ENCODE results near the gene LRP6. TPM values are rescaled to one million over a fixed set of nuclear protein-coding genes. Genes with fewer than 3 reads are reported as not detected.
A peak's percentile ranks its signal among the peaks of the same experiment; 100 is the strongest.

LRP6 gene
- total RNA-seq, 1 experiment from 2014 or later = 62.4 TPM

DNA sequence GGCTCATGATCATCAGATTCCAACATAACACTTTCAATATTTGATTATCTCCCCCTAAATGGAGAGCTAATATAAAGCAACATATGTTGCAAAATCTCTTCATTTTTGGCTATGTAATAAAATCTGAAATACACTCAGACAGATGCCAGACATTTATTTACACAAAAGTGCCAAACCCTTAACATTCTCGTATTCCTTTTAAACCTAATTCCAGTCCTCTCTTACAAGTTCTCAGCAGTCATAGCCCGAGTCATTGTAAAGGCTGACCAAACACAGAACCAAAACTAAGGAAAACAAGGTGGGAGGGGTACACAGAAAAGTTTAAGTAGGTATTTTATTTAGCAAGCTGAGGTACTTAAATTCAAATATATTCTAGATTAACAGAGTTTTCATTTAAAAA, 81.4 kb downstream of the LRP6 start:
- peak overlapping the region in 1 of 3 experiments; percentile 22; a peak in 2 of 7 replicates for H3K27ac Mint-ChIP-seq
- Histone ChIP-seq H2AFZ (ENCODE audit: low read length) (no peak overlapping the region), H3K56ac (ENCODE audit: insufficient read length, low read depth, low read length) (no peak overlapping the region), H3K9me3 (ENCODE audit: control insufficient read depth, low read depth, low read length) (no peaks in the 10 kb centered on the region), H3K23me2 (ENCODE audit: insufficient read length, low read depth, low read length, poor library complexity, severe bottlenecking) (no peaks in the 10 kb centered on the region), H3K27me3 (ENCODE audit: insufficient read depth, low read length) (no peaks in the 10 kb centered on the region), H2BK120ac (ENCODE audit: low read depth, low read length, poor library complexity, severe bottlenecking) (no peak overlapping the region), H3K4me2 (ENCODE audit: insufficient read depth, insufficient read length, low read length) (no peak overlapping the region), H3K79me2 (ENCODE audit: insufficient read depth, low read length) (no peaks in the 10 kb centered on the region; the same call in 1 of the 2 replicates), H3K4ac (ENCODE audit: low read depth, low read length) (no peak overlapping the region), H3K27ac (ENCODE audit: insufficient read length, low read depth, low read length) (no peak overlapping the region), H3T11ph (ENCODE audit: low read length) (no peak overlapping the region), H3K23ac (ENCODE audit: insufficient read length, low read depth, low read length) (no peak overlapping the region), H4K20me1 (ENCODE audit: control insufficient read depth, insufficient read depth, insufficient read length) (no peaks in the 10 kb centered on the region), H3K4me1 (ENCODE audit: insufficient read depth, low read length) (no peaks in the 10 kb centered on the region), H2BK12ac (ENCODE audit: insufficient read length, low read depth, low read length) (no peak overlapping the region), H2BK5ac (ENCODE audit: insufficient read length, low read length) (no peak overlapping the region), H3K14ac (ENCODE audit: insufficient read depth, low read length) (no peak overlapping the region), H4K5ac (ENCODE audit: insufficient read length, low read depth, low read length) (no peak overlapping the region), H2AK5ac (ENCODE audit: insufficient read length, low read length) (no peak overlapping the region), H4K91ac (ENCODE audit: insufficient read length, low read depth, low read length) (no peak overlapping the region), H3K79me1 (ENCODE audit: insufficient read depth, low read depth, low read length, poor library complexity, severe bottlenecking) (no peaks in the 10 kb centered on the region), H3K9ac (ENCODE audit: extremely low read depth, insufficient read length, low read length) (no peak overlapping the region), H2BK15ac (ENCODE audit: low read depth, low read length) (no peak overlapping the region), H2BK20ac (ENCODE audit: low read depth, low read length, poor library complexity, severe bottlenecking) (no peak overlapping the region), H3K18ac (ENCODE audit: insufficient read length, low read depth, low read length) (no peak overlapping the region), H4K8ac (replicated peaks; ENCODE audit: insufficient read length, low read depth, low read length) (no peak overlapping the region)
- DNase-seq = no peak
- TF ChIP-seq, protein P1, sequence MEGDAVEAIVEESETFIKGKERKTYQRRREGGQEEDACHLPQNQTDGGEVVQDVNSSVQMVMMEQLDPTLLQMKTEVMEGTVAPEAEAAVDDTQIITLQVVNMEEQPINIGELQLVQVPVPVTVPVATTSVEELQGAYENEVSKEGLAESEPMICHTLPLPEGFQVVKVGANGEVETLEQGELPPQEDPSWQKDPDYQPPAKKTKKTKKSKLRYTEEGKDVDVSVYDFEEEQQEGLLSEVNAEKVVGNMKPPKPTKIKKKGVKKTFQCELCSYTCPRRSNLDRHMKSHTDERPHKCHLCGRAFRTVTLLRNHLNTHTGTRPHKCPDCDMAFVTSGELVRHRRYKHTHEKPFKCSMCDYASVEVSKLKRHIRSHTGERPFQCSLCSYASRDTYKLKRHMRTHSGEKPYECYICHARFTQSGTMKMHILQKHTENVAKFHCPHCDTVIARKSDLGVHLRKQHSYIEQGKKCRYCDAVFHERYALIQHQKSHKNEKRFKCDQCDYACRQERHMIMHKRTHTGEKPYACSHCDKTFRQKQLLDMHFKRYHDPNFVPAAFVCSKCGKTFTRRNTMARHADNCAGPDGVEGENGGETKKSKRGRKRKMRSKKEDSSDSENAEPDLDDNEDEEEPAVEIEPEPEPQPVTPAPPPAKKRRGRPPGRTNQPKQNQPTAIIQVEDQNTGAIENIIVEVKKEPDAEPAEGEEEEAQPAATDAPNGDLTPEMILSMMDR (conservative IDR thresholded peaks at IDR 0.05) = no peak
- H3K4me1 Mint-ChIP-seq = peaks cover 4 to 5% of the 10 kb centered on the region in 2 experiments; a peak in 3 of 4 replicates
- H3K4me3 Mint-ChIP-seq = no peak overlapping the region
- H3K36me3 Mint-ChIP-seq (ENCODE audit: insufficient read depth in 1 of 3, low read depth in 3 of 3) = peaks cover 5 to 10% (median 9%) of the 10 kb centered on the region in 3 experiments; a peak in 5 of 7 replicates
- WGBS (ENCODE audit: extremely low coverage, insufficient read length, low lambda C conversion rate) = 100% methylated on average over 1 of the region's 2 CpGs
- no peaks in the 10 kb centered on the region for H3K27me3 Mint-ChIP-seq (ENCODE audit: low read depth)
- no peaks in the 10 kb centered on the region for H3K9me3 Mint-ChIP-seq
